KMS-11 (cell line): ENCODE results near the gene CCR6.

ENCODE experiments used
- H2AFZ ChIP-seq: fragments of 200-600 bp; sonication (generic); 2 replicates; pipeline ENCODE4 v1.6.1; 2016; ENCODE audit warnings: antibody characterized with exemption, mixed run types, low read depth
- H3K27ac ChIP-seq: fragments of 200-600 bp; sonication (generic); 2 replicates; pipeline ENCODE4 v1.6.1; 2016; ENCODE audit warnings: mild to moderate bottlenecking, mixed run types
- H3K27me3 ChIP-seq: fragments of 200-600 bp; sonication (generic); 2 replicates; pipeline ENCODE4 v1.6.1; 2017; ENCODE audit warnings: mild to moderate bottlenecking, low read depth, mixed run types, moderate library complexity; ENCODE audit not compliant: insufficient read depth
- H3K36me3 ChIP-seq: fragments of 200-600 bp; sonication (generic); 2 replicates; pipeline ENCODE4 v1.6.1; 2017; ENCODE audit warnings: mild to moderate bottlenecking, mixed run types; ENCODE audit not compliant: insufficient read depth
- H3K4me1 ChIP-seq: fragments of 200-600 bp; sonication (generic); 2 replicates; pipeline ENCODE4 v1.6.1; 2016; ENCODE audit warnings: mild to moderate bottlenecking, low read depth, mixed run types; ENCODE audit not compliant: poor library complexity, severe bottlenecking
- H3K4me2 ChIP-seq: fragments of 200-600 bp; sonication (generic); 2 replicates; pipeline ENCODE4 v1.7.0; 2016; ENCODE audit warnings: mild to moderate bottlenecking, mixed run types
- H3K4me3 ChIP-seq: fragments of 200-600 bp; sonication (generic); IDR thresholded peaks from 2 replicates; pipeline ENCODE4 v1.6.1; 2017; ENCODE audit warnings: low read depth, low read length, mixed read lengths; ENCODE audit not compliant: insufficient read depth
- H3K79me2 ChIP-seq: fragments of 200-600 bp; sonication (generic); 2 replicates; pipeline ENCODE4 v1.6.1; 2016; ENCODE audit warnings: low read depth, mixed run types; ENCODE audit not compliant: insufficient read depth
- H3K9ac ChIP-seq: fragments of 200-600 bp; sonication (generic); 2 replicates; pipeline ENCODE4 v1.6.1; 2016; ENCODE audit warnings: mild to moderate bottlenecking, mixed run types
- H4K20me1 ChIP-seq: fragments of 200-600 bp; sonication (generic); 2 replicates; pipeline ENCODE4 v1.6.1; 2016; ENCODE audit warnings: mild to moderate bottlenecking, mixed run types; ENCODE audit not compliant: insufficient read depth
- CTCF ChIP-seq: fragments of 200-600 bp; sonication (generic); conservative IDR thresholded peaks from 2 replicates; pipeline ENCODE4 v1.6.1; 2017; ENCODE audit warnings: low read depth, mild to moderate bottlenecking, antibody characterized with exemption, low read length, moderate library complexity, mixed read lengths

CCR6 gene

GRCh38 chr6:167150941-167151549 is 28.1 kb downstream of the CCR6 start:
- Histone ChIP-seq H3K36me3 (no peaks in the 10 kb centered on the region), H3K27ac (no peak overlapping the region), H4K20me1 (no peaks in the 10 kb centered on the region), H3K27me3 (no peaks in the 10 kb centered on the region), H3K4me3 (no peak overlapping the region), H2AFZ (no peak overlapping the region), H3K79me2 (no peaks in the 10 kb centered on the region), H3K4me1 (peaks cover 5% of the 10 kb centered on the region), H3K9ac (no peak overlapping the region), H3K4me2 (no peak overlapping the region)
- TF ChIP-seq CTCF: no peak

GRCh38 chr6:167151648-167152047 is 28.8 kb downstream of the CCR6 start:
- Histone ChIP-seq H2AFZ (no peak overlapping the region), H3K4me3 (no peak overlapping the region), H3K27ac (no peak overlapping the region), H3K79me2 (no peaks in the 10 kb centered on the region), H4K20me1 (no peaks in the 10 kb centered on the region), H3K36me3 (no peaks in the 10 kb centered on the region), H3K27me3 (no peaks in the 10 kb centered on the region), H3K4me1 (peaks cover 5% of the 10 kb centered on the region), H3K4me2 (no peak overlapping the region), H3K9ac (no peak overlapping the region)
- TF ChIP-seq CTCF: no peak

GRCh38 chr6:167152862-167153261 is 30.0 kb downstream of the CCR6 start:
- Histone ChIP-seq H3K4me2 (peak overlapping the region; percentile 62), H3K79me2 (no peaks in the 10 kb centered on the region), H3K27ac (no peak overlapping the region), H3K27me3 (no peaks in the 10 kb centered on the region), H3K4me3 (no peak overlapping the region), H3K9ac (no peak overlapping the region), H4K20me1 (no peaks in the 10 kb centered on the region), H3K4me1 (peaks cover 5% of the 10 kb centered on the region), H3K36me3 (no peaks in the 10 kb centered on the region), H2AFZ (peak overlapping the region; percentile 64; the same call in 1 of the 2 replicates)
- TF ChIP-seq CTCF: no peak

GRCh38 chr6:167153521-167153959 is 30.6 kb downstream of the CCR6 start:
- Histone ChIP-seq H3K27me3 (no peaks in the 10 kb centered on the region), H3K4me3 (no peak overlapping the region), H3K36me3 (no peaks in the 10 kb centered on the region), H3K9ac (no peak overlapping the region), H3K4me1 (peaks cover 5% of the 10 kb centered on the region), H2AFZ (peak overlapping the region; percentile 64; the same call in 1 of the 2 replicates), H3K79me2 (no peaks in the 10 kb centered on the region), H3K4me2 (peak overlapping the region; percentile 62), H4K20me1 (no peaks in the 10 kb centered on the region), H3K27ac (no peak overlapping the region)
- no peak for TF ChIP-seq CTCF
